G401.6 (cell line): ENCODE measurements around the gene GRK7.
A peak's percentile ranks its signal among the peaks of the same experiment; 100 is the strongest.
"Not testable (repeated sequence)": the region's sequence is repeated elsewhere in the genome, so short reads cannot be mapped to it uniquely, and the experiment has no call there.

Experiments used
- FAIRE-seq: peaks from 2 replicates; lab custom pipeline; 2012; peaks lifted over from hg19 to GRCh38; lab: Jason Lieb, UNC

The GRK7 gene

GRCh38 chr3:141763088-141763750, at the start of gene GRK7:
Gene GRK7, plus strand, starts transcription at chr3:141763408. Its CDS starts 14,877 bp downstream, at chr3:141778285.
- no peak for FAIRE-seq

GRCh38 chr3:141714671-141715070, 48.5 kb upstream of the GRK7 start:
- no peak for FAIRE-seq

GRCh38 chr3:141722081-141722480, 41.1 kb upstream of the GRK7 start:
- no peak for FAIRE-seq

GRCh38 chr3:141722648-141723047, 40.6 kb upstream of the GRK7 start:
- no peak for FAIRE-seq

- FAIRE-seq: no peak
These were observed 40.0 kb upstream of the GRK7 start for GRCh38 chr3:141723255-141723654.

GRCh38 chr3:141724186-141724585, 39.0 kb upstream of the GRK7 start:
- FAIRE-seq: no peak

- FAIRE-seq: no peak
These were observed 38.2 kb upstream of the GRK7 start for GRCh38 chr3:141725036-141725435.

GRCh38 chr3:141726483-141726882, 36.7 kb upstream of the GRK7 start:
- FAIRE-seq: no peak

- FAIRE-seq: no peak
These were observed 34.8 kb upstream of the GRK7 start for GRCh38 chr3:141728355-141728892.

- FAIRE-seq: no peak
These were observed 34.0 kb upstream of the GRK7 start for GRCh38 chr3:141729240-141729639.

- FAIRE-seq: no peak
These were observed 28.0 kb upstream of the GRK7 start for GRCh38 chr3:141735176-141735575.

GRCh38 chr3:141735770-141736465, 27.3 kb upstream of the GRK7 start:
- FAIRE-seq: no peak

- no peak for FAIRE-seq
These were observed 26.1 kb upstream of the GRK7 start for GRCh38 chr3:141737093-141737492.

- FAIRE-seq: no peak
These were observed 25.6 kb upstream of the GRK7 start for GRCh38 chr3:141737678-141738021.

GRCh38 chr3:141738022-141738890, 25.0 kb upstream of the GRK7 start, which contains the start of gene RNF7:
Gene RNF7, plus strand, starts transcription at chr3:141738298. Its CDS starts 44 bp downstream, at chr3:141738342.
- peak; percentile 88 for FAIRE-seq

- no peak for FAIRE-seq
These were observed 24.3 kb upstream of the GRK7 start for GRCh38 chr3:141738891-141739363.

- FAIRE-seq: no peak
These were observed 23.5 kb upstream of the GRK7 start for GRCh38 chr3:141739731-141740130.

GRCh38 chr3:141740349-141740748, 22.9 kb upstream of the GRK7 start:
- FAIRE-seq: no peak

- no peak for FAIRE-seq
These were observed 19.9 kb upstream of the GRK7 start for GRCh38 chr3:141743305-141743704.

- FAIRE-seq: no peak
These were observed 16.2 kb upstream of the GRK7 start for GRCh38 chr3:141746962-141747361.

- FAIRE-seq: no peak
These were observed 9.8 kb upstream of the GRK7 start for GRCh38 chr3:141753399-141753798.

GRCh38 chr3:141754032-141754431, 9.2 kb upstream of the GRK7 start:
- FAIRE-seq: no peak

- FAIRE-seq: not testable (repeated sequence)
These were observed 656 bp upstream of the GRK7 start for GRCh38 chr3:141762552-141762951.
